HepG2 (cell line): Measurements from ENCODE around the gene NECAB2. TPM values are rescaled to one million over a fixed set of nuclear protein-coding genes. Genes with fewer than 3 reads are reported as not detected.
A peak's percentile ranks its signal among the peaks of the same experiment; 100 is the strongest.

Source experiments
- ARID4A ChIP-seq: sonication (generic); formaldehyde crosslinking; IDR thresholded peaks from 2 replicates; pipeline ENCODE4 v1.5.0; 2020; ENCODE audit warnings: mild to moderate bottlenecking, missing genetic modification reagents, borderline replicate concordance
- EED ChIP-seq: sonication (generic); formaldehyde crosslinking; IDR thresholded peaks from 2 replicates; pipeline ENCODE4 v1.5.0; 2020; ENCODE audit warnings: mild to moderate bottlenecking, missing genetic modification reagents
- ELF1 ChIP-seq: sonication (generic); formaldehyde crosslinking; IDR thresholded peaks from 2 replicates; pipeline ENCODE4 v1.4.0; 2020; ENCODE audit warnings: missing genetic modification reagents
- GZF1 ChIP-seq: sonication (generic); formaldehyde crosslinking; IDR thresholded peaks from 2 replicates; pipeline ENCODE4 v1.5.1; 2020; ENCODE audit warnings: mild to moderate bottlenecking, missing genetic modification reagents
- KLF6 ChIP-seq: IDR thresholded peaks from 2 replicates; pipeline ENCODE4 v1.8.0; 2016; ENCODE audit warnings: missing biosample characterization, missing genetic modification reagents
- MLLT10 ChIP-seq: sonication (generic); formaldehyde crosslinking; IDR thresholded peaks from 2 replicates; pipeline ENCODE4 v1.4.0; 2020; ENCODE audit warnings: missing genetic modification reagents
- MXD4 ChIP-seq: IDR thresholded peaks from 2 replicates; pipeline ENCODE4 v1.6.1; 2016; ENCODE audit warnings: mild to moderate bottlenecking, missing biosample characterization, missing genetic modification reagents
- NFATC3 ChIP-seq: sonication (generic); formaldehyde crosslinking; IDR thresholded peaks from 2 replicates; pipeline ENCODE4 v1.5.1; 2020; ENCODE audit warnings: mild to moderate bottlenecking, missing genetic modification reagents
- NFE2L1 ChIP-seq: sonication (generic); formaldehyde crosslinking; IDR thresholded peaks from 2 replicates; pipeline ENCODE4 v1.4.0; 2020; ENCODE audit warnings: missing genetic modification reagents, mild to moderate bottlenecking, borderline replicate concordance
- NKX3-1 ChIP-seq: sonication (generic); formaldehyde crosslinking; IDR thresholded peaks from 2 replicates; pipeline ENCODE4 v1.5.0; 2020; ENCODE audit warnings: missing genetic modification reagents
- PHB2 ChIP-seq: fragments of 450-650 bp; IDR thresholded peaks from 2 replicates; pipeline ENCODE4 v1.6.1; 2018; ENCODE audit not compliant: partially characterized antibody
- POLR2A ChIP-seq, 2 experiments: IDR thresholded peaks; 2 replicates each; pipeline ENCODE4 v1.6.1; 2011; ENCODE audit warnings: low read depth in 2 of 2, low read length in 2 of 2, mild to moderate bottlenecking in 1 of 2, moderate library complexity in 1 of 2; ENCODE audit not compliant: insufficient read depth in 1 of 2
- RARA ChIP-seq: IDR thresholded peaks from 2 replicates; pipeline ENCODE4 v1.6.1; 2016; ENCODE audit warnings: missing genetic modification reagents, missing compliant biosample characterization
- SCMH1 ChIP-seq: sonication (generic); formaldehyde crosslinking; IDR thresholded peaks from 2 replicates; pipeline ENCODE4 v1.9.0; 2021; ENCODE audit warnings: missing genetic modification reagents, mild to moderate bottlenecking, borderline replicate concordance
- SIN3A ChIP-seq: IDR thresholded peaks from 2 replicates; pipeline ENCODE4 v1.6.1; 2011; ENCODE audit warnings: low read depth, mild to moderate bottlenecking, control low read depth, low read length, borderline replicate concordance
- TP53 ChIP-seq: sonication (generic); formaldehyde crosslinking; conservative IDR thresholded peaks from 2 replicates; pipeline ENCODE4 v1.4.0; 2020; ENCODE audit warnings: missing genetic modification reagents
- ZNF263 ChIP-seq: sonication (generic); formaldehyde crosslinking; IDR thresholded peaks from 2 replicates; pipeline ENCODE4 v1.4.0; 2020; ENCODE audit warnings: missing genetic modification reagents
- ZNF350 ChIP-seq: sonication (generic); formaldehyde crosslinking; IDR thresholded peaks from 2 replicates; pipeline ENCODE4 v1.4.0; 2020; ENCODE audit warnings: mild to moderate bottlenecking, low read depth, missing genetic modification reagents, borderline replicate concordance
- ZNF572 ChIP-seq: sonication (generic); formaldehyde crosslinking; IDR thresholded peaks from 2 replicates; pipeline ENCODE4 v1.5.1; 2020; ENCODE audit warnings: mild to moderate bottlenecking, missing genetic modification reagents
- ZNF580 ChIP-seq: IDR thresholded peaks from 2 replicates; pipeline ENCODE4 v1.6.1; 2016; ENCODE audit warnings: low read depth, borderline replicate concordance
- ZNF891 ChIP-seq: sonication (generic); formaldehyde crosslinking; IDR thresholded peaks from 2 replicates; pipeline ENCODE4 v1.5.0; 2020; ENCODE audit warnings: mild to moderate bottlenecking, missing genetic modification reagents
- polyA plus RNA-seq, 8 experiments: library from polyadenylated mRNA; depleted of rRNA in 3 of 8; stranded (reverse) in 7 of 8; unstranded in 1 of 8; fragments of >200 nt; fragmentation: Illumina TruSeq in 4 of 8; extraction: Trizol in 4 of 8; gene quantifications; 2 replicates each; pipeline versions ENCODE4 v1.2.1 to v1.2.3, GENCODE V29; 2011 to 2016; ENCODE audit warnings: low read depth in 4 of 8, missing spikeins in 1 of 8, mixed read lengths in 1 of 8; ENCODE audit not compliant: insufficient read depth in 1 of 8
- total RNA-seq, 5 experiments: library from RNA; depleted of rRNA; stranded (reverse); fragments of >200 nt; fragmentation: Illumina TruSeq; extraction: Trizol; gene quantifications; 2 replicates each; pipeline ENCODE4 v1.2.3, GENCODE V29; 2016; ENCODE audit warnings: low read depth in 1 of 5
- TF ChIP-seq, protein P1 (sequence below): sonication (generic); formaldehyde crosslinking; conservative IDR thresholded peaks from 2 replicates; pipeline ENCODE4 v1.4.0; 2020; ENCODE audit warnings: missing genetic modification reagents
- TF ChIP-seq, protein P2 (sequence below): sonication (generic); formaldehyde crosslinking; IDR thresholded peaks from 2 replicates; pipeline ENCODE4 v1.5.1; 2020; ENCODE audit warnings: mild to moderate bottlenecking, moderate library complexity, missing genetic modification reagents

The NECAB2 gene
- total and polyA plus RNA-seq, 2 of the 13 experiments (the other 11 are each of a cell fraction or from before 2014, with no cell fraction given), result 0.21 to 0.49 TPM

DNA sequence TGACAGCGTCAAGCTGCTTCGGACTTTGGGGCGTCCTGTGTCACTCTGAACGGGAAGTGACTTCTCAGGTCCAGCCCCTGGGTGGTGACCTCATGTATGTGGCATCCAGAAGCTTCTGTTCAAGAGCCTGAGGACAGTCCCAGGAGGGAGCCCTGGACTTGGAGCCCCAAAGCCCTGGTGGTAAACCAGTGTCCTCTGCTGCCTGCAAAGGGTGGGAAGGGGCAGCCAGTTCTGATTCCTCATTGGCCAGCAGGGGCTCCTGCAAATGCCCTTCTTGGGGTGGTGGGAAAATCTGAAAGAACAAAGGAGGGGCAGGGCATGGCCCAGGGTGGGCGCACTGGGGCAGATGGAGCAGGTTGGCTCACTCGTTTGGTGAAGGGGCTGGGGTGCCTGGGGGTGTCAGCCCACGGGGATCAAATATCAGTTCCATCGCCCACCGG is 13.4 kb upstream of the NECAB2 start (continued):
- no peak for TF ChIP-seq NFE2L1 (CRISPR knock-in tag)
- no peak for TF ChIP-seq ARID4A
- no peak for TF ChIP-seq EED (CRISPR knock-in tag)
- TF ChIP-seq, protein P1, sequence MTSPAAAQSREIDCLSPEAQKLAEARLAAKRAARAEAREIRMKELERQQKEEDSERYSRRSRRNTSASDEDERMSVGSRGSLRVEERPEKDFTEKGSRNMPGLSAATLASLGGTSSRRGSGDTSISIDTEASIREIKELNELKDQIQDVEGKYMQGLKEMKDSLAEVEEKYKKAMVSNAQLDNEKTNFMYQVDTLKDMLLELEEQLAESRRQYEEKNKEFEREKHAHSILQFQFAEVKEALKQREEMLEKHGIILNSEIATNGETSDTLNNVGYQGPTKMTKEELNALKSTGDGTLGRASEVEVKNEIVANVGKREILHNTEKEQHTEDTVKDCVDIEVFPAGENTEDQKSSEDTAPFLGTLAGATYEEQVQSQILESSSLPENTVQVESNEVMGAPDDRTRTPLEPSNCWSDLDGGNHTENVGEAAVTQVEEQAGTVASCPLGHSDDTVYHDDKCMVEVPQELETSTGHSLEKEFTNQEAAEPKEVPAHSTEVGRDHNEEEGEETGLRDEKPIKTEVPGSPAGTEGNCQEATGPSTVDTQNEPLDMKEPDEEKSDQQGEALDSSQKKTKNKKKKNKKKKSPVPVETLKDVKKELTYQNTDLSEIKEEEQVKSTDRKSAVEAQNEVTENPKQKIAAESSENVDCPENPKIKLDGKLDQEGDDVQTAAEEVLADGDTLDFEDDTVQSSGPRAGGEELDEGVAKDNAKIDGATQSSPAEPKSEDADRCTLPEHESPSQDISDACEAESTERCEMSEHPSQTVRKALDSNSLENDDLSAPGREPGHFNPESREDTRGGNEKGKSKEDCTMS, result no peak
- TF ChIP-seq NFATC3, result no peak
- peak; percentile 54 for TF ChIP-seq RARA
- 0 out of 2 replicates have a peak, but pooled peaks have one; percentile 21 for TF ChIP-seq SIN3A
- TF ChIP-seq PHB2, result no peak
- TF ChIP-seq MLLT10 (CRISPR knock-in tag), result no peak
- TF ChIP-seq NKX3-1, result no peak
- no peak for TF ChIP-seq TP53 (CRISPR knock-in tag)
- TF ChIP-seq, protein P2, sequence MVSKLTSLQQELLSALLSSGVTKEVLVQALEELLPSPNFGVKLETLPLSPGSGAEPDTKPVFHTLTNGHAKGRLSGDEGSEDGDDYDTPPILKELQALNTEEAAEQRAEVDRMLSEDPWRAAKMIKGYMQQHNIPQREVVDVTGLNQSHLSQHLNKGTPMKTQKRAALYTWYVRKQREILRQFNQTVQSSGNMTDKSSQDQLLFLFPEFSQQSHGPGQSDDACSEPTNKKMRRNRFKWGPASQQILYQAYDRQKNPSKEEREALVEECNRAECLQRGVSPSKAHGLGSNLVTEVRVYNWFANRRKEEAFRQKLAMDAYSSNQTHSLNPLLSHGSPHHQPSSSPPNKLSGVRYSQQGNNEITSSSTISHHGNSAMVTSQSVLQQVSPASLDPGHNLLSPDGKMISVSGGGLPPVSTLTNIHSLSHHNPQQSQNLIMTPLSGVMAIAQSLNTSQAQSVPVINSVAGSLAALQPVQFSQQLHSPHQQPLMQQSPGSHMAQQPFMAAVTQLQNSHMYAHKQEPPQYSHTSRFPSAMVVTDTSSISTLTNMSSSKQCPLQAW, result 0 out of 2 replicates have a peak, but pooled peaks have one; percentile 33
- TF ChIP-seq ZNF263 (CRISPR knock-in tag), result no peak
- peak; percentile 14; the same call in 1 of the 2 replicates for TF ChIP-seq ZNF580 (CRISPR knock-in tag)
- TF ChIP-seq ZNF350 (CRISPR knock-in tag), result no peak
- no peak for TF ChIP-seq MXD4 (CRISPR knock-in tag)
- peak in 1 of 2 experiments; percentile 48; a peak in 1 of 4 replicates for TF ChIP-seq POLR2A (IDR thresholded peaks at IDR 0.05; ENCODE audit: insufficient read depth in 1 of 2, low read depth in 2 of 2, low read length in 2 of 2)
- TF ChIP-seq ZNF572 (CRISPR knock-in tag), result no peak
- 0 out of 2 replicates have a peak, but pooled peaks have one; percentile 43 for TF ChIP-seq ZNF891 (CRISPR knock-in tag)
- no peak for TF ChIP-seq SCMH1 (CRISPR knock-in tag)
- no peak for TF ChIP-seq GZF1 (CRISPR knock-in tag)
- TF ChIP-seq ELF1 (CRISPR knock-in tag), result peak; percentile 47; the same call in 1 of the 2 replicates
- 0 out of 2 replicates have a peak, but pooled peaks have one; percentile 47 for TF ChIP-seq KLF6 (CRISPR knock-in tag)
